CD4-positive, alpha-beta T cell treated with Interleukin-10 for 1 hour (primary cell): ENCODE results near the gene SIL1.
A peak's percentile ranks its signal among the peaks of the same experiment; 100 is the strongest.
"Not testable (repeated sequence)": the region's sequence is repeated elsewhere in the genome, so short reads cannot be mapped to it uniquely, and the experiment has no call there.

Experiments used
- DNase-seq: peaks from one replicate; pipeline ENCODE4 v3.0.0-alpha.2; 2020

SIL1 gene

DNA sequence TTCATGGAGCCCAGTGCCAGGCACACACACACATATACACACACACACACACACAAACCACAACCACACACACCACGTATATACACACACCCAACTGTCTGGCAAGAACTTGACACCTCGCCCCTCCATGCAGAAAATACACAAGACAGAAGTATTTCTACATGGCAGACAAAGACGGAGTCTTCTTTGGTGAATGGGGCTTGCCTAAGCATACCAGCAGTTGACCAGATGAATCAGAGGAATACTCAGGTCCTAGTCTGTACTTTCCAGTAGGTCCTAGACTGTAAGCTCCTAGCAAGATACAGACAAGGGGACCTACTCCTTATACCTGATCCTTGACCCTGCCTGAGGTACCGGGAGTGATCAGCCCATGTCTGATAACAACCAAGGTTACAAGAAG lies 60.1 kb downstream of the SIL1 start:
- DNase-seq = no peak

DNA sequence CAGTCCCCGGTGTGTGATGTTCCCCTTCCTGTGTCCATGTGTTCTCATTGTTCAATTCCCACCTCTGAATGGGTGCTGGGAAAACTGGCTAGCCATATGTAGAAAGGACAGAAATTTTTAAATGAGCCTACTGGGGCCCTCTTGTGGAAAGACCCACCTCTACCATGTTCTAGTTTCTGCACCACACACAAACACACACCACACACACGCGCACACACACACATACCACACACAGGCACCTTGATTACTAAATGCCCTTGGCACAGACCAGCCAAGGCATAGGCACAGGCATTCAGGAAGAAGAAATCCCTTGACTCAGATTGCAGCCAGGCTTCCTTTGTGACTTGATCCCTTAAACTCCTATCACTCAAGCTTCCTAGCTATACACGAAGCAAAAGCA lies 60.5 kb downstream of the SIL1 start:
- peak; percentile 1 for DNase-seq

DNA sequence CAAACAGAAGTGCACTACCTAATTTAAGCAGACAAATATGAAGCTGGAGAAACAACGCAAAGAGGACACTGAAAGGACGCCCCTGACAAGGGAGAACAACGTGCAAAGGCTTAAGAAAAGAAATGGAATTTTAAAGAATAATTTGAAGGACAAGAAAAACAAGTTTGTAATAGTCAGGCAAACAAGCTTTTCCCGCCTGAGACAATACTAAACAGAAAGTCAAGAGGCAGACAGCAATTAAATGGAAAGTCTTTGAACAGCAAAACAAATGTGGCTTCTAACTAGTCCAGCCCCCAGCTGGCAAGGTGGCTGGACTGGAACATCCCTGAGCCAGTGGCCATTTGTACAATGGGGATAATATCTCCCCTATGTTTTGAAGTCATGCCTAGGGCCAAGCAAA lies 63.3 kb downstream of the SIL1 start:
- DNase-seq = no peak

DNA sequence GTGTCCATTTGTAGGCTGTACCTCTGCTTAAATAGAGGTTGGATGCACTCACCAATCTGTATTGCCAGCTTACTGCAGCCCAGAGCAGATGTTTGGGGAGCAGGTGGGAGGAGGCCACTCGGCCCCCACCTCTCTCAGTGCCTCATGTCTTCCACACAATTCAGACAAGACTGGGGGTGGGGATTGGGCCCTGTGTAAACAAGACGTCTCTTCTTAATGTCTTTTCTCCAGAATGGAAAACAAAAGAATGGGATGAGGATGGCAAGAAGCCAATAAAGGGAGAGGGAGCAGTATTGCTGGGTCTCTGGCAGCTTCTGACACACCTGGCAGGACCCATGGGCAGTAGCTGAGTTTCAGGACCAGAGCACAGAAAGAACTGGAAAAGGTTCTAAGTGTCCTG lies 64.9 kb downstream of the SIL1 start:
- no peak for DNase-seq

DNA sequence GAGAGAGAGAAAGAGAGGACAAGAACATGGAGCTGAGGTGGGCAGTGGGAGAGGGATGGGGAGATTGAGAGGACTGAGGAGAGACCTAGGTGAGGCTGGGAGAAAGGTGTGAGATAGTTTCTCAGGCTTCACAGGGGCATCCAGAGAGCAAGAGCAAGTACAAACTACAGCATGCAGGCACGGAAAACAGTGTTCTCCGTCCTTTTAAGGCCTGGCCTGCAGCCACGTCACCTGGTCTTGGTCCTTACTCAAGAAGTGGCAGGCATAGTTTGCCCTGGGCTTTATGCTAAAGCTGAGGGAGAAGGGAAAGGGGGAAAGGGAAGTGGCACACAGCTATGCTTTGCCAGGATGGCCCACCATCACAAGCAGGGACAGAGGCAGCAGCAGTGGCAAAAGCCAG lies 65.7 kb downstream of the SIL1 start:
- no peak for DNase-seq

DNA sequence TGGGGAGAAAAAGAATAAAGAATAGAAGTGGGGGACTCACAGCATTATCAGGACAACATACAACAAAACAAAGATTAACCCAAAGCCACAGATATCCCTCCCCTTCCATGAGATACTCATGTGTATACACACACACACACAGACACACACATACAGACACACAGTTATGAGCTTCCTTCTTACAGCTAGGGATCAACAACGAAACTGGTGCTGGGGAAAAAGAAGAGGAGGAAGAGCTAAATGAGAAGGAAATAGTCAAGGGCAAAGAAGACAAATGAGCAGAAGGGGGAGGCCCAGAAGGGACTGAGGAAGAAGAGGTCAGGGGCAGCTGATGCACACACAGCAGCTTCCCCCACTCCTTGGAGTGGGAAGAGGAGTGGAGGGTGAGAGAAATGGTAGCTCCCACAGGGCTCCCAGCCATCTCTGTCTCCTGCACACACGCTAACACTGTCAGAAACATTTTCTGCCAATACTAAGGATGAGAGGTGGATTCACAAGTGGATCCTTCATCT lies 66.2 kb downstream of the SIL1 start:
- no peak for DNase-seq

DNA sequence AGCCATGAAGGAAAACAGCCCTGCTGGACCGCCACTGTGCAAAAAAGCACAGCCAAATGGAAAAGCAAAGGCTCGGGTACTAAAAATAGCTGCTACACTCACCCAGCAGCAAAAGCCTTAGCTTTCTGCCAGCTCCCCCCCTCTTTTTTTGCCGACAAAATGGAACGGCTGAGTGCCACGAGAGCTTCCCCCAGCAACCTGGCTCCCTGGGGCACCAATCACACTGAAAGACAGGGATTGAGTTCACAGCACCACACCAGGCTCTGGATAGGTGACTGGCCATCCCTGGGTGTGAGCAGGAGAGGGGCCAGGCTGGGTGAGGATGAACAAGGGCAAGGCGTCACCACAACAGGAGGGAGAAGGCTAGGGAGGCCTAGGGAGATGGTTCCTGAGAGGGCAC lies 66.7 kb downstream of the SIL1 start:
- DNase-seq = no peak

DNA sequence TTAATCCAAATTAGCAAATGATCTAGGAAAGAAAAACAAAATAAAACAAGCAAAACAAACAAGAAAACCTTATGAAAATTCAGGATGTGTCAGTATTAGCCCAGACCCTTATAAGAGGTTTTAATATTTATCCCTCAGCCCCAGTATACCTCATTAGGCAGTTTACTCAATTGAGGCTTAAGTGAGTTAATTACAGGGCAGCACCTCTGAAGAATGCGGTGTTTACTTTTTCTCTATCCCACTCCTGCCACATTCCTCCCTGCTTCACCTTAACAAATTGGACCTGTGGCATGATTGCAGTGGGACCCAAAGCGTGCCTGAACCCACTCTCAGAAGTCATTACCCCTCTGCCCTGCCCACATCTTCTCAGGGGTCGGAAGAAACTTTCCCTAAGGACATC lies 67.1 kb downstream of the SIL1 start:
- no peak for DNase-seq

DNA sequence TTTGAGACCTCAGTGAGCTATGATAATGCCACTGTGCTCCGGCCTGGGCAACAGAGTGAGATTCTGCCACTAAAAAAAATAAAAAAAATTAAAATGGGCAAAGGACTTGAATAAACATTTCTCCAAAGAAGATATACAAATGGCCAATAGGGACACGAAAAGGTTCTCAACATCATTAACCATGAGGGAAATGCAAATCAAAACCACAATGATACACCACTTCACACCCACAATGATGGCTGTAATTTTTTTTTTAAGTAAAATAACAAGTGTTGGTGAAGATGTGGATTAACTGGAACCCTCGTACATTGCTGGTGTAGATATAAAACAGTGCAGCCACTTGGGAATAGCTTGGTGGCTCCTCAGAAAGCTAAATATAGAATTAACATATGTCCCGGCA lies 68.0 kb downstream of the SIL1 start:
- no peak for DNase-seq

DNA sequence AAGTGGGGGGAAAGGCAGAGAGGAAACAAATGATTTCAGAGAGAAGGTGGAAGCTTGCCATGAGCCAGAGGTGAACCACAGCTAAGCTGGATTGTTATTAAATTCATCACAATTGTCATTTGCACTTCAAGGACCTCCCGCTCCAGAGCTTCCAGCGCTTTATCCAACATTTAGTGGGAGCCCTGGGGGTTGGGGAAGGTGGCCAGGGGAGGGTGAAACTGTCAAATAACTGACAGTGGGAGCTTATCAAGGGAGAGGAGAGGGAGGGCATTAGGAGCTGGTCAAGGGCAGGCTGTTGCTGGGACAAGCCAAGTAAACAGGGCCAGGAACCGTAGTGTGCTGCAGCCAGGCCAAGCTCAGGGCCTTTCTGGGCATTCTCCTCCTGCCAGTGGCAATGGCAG lies 71.5 kb downstream of the SIL1 start:
- no peak for DNase-seq

DNA sequence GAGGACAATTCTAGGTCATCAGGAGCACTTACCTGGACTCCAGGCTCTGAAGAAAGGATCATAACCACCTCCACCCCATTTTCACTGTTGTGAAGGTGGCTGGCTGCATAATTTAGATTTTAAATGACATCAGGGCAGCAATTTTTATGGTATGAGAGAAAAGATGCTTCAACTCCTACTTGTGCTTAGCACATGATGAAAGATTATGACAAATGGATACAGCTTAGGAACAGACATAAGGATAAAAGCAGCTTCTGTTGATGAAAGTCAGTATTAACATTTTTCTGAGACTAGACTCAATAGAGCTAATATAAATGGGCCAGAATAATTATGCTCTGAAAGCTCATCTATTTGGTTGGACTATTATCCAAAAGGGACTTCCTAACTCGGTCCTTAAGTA lies 72.2 kb downstream of the SIL1 start:
- no peak for DNase-seq

DNA sequence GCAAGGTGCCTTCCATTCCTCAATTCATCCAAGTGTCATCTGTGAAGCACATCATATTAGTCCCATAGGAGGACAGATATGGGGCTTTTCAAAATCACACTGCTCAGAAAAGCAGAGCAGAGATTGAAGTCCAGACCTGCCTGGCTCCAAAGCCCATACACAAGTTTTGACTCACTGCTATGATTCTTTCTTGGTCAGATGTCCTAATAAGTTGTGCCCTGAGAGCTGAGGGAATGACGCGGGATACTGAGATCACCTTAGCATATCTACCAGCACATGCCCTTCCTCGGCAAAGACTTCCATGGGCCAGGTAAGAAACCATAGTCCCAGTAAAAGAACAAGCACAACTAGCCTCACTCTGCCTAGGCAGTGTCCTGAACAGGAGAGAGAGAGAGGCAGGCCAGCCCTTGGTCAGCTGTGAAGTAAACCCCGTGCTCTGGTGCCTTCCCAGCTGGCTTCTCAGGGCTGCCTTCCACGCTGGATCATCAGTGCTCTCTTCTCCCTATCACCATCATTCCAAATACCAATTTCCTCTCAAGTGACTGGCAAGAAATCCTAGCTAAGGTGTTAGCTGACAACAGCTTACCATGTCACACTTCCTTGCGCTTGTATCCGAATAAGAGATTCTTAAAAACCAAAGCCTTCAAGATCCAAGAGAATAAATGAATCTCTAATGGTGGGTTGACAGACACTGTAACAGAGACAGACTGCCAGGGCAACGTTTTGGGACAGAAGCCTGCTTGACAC lies 73.2 kb downstream of the SIL1 start:
- no peak for DNase-seq

DNA sequence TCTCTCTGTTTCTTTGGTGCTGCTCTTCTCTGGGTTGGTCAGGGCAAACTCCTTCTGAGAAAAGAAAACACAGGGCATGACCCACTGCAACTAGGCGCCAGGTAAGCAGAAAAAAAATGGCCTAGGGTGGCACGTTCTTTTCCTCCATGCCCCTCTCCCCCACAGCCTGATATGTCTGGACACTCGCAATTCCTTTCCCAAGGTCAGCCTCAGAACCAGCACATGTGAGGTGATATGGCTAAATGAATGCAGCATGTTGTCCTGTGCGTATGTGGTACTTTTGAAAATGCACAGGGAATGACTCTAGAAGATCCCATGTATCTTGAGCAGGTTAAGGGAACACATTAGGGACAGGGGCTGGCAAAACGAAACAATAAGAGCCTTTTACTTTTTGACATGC lies 77.0 kb downstream of the SIL1 start:
- DNase-seq = no peak

DNA sequence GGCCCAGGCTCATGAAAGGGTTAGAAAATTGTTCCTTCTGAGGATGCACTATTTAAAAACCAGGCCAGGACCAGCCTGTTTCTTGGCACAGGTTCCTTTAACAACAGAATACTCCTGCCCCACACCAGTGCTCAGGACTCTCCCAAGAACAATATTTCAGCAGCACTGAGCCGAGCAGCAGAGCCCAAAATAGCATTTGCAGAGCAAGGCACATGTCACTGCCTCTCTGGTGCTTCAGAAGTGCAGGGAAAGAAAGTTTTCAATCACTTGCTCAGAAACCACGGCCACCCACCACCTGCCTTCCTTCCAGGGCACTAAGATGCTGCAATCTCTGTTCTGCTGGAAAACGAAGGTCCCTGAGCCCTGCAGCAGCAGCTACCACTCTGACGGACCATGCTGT lies 77.6 kb downstream of the SIL1 start:
- DNase-seq = no peak

DNA sequence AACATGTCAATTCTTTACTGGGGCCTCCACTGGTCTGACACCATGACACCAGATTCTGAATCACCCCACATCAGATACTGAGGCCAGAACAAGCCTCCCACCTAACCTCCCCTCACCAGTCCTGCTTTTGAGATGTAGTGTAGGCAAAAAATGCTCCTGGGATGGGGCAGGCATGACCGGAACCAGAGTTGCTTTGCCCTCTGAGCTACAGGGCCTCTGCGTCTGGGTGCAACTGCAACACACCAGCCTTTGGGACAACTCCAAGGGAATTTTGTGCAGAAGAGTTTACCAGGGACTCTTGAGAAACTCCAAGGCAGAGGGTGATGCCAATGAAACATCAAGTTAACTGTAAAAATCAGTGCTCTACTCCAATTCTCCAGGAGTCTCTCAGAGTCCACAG lies 79.4 kb downstream of the SIL1 start:
- DNase-seq = no peak

DNA sequence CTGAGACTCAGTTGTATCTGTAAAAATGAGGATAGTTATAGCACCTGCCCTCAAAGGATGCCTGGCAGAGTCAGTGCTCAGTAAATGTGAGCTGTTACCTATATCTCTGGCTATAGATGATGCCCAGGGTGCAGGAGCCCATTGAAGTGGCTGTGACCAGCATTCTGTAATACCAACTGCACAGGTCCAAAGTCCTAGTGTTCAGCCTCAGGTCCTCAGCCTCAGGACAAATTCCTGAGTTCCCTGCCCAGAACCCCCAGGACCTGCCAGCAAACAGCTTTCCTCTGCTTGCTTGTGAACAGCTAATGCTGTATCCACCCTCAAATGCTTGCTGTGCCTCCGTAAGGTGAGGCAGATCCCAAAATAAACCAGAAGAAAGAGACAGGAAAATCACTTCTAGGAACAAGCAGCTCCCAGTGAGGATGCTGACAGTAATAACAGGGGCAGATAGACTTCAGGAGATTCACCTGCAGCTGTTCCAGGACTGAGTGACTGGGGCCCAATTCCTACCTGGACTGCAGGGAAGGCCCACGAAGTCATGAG lies 80.8 kb downstream of the SIL1 start:
- DNase-seq = no peak

DNA sequence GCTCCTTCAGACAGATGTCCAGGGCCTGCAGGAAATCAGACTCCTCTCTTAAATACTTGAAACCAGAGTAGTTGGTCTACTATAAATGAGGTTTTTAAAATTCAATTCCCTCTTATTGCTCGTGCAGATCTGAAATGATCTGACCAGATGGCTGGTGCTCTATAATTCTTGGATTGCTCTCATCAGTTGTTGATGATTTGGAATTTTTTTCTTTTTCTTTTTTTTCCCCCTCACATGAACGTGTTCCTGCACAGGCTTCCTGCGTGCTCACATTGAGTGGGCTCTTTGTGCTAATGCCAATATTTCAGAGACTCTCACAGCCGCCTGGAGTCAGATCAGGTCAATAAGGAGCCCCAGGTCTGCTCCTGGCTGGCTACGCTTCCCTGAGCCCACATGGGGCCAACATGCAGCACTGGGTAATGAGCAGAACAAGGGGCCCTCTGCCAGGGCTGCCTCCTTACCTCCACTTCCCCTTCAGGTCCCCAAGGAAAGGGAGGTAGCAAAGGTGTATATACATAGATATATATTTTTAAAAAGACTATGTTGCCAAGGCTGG lies 82.0 kb downstream of the SIL1 start:
- DNase-seq = no peak

DNA sequence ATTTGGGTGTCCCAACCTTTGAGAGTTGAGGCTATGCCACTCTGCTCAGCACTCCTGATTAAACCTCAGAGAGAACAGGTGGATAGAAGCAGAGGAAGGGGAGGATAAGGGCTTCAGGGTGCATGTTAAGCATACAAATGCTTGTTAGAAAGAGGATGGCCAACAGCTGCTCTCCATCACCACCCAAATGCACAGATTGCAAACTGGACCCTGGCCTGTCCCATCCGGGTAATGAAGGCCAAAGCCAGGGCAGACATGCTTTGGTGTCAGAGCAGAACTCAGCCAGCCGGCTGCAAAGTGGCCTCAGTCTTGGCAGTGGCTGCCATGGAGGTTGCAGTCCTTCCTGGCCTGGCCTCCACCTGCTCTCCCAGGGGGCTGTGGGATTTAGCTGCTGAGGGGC lies 84.3 kb downstream of the SIL1 start:
- DNase-seq = no peak

DNA sequence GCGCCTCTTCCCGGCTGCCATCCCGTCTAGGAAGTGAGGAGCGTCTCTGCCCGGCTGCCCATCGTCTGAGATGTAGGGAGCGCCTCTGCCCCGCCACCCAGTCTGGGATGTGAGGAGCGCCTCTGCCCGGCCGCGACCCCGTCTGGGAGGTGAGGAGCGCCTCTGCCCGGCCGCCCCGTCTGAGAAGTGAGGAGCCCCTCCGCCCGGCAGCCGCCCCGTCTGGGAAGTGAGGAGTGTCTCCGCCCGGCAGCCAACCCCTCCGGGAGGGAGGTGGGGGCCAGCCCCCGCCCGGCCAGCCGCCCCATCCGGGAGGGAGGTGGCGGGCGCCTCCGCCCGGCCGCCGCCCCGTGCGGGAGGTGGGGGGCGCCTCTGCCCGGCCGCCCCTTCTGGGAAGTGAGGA lies 85.8 kb downstream of the SIL1 start:
- not testable (repeated sequence) for DNase-seq

DNA sequence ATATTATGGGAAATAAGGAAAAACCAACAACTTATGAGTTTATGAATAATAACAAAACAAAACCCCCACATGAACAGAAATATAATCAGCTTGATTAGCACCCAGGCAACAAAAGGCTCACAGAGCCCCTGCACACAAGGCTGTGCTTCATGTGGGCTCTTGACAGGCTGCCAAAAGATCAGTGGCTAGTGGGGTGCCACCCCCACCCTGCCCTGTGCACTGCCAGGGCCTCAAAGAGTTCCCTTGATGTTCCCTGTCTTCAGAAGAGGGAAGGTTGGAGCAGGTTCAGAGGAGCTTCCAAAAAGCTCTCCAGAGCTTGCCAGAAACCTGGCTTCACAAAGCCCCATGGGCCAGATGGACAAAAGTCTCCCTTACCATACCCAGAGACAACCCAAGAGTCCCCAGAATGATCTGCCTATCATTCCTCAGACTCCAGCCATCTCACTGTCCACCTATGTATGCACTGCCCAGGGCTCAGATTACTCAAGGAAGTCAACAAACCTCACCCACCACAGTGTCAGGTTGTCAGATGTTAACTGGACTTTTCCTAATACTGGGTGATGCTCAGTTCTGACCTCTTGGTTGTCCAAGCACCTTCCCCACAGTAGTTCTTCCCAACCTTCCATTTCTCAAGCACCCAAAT lies 87.5 kb downstream of the SIL1 start:
- no peak for DNase-seq

DNA sequence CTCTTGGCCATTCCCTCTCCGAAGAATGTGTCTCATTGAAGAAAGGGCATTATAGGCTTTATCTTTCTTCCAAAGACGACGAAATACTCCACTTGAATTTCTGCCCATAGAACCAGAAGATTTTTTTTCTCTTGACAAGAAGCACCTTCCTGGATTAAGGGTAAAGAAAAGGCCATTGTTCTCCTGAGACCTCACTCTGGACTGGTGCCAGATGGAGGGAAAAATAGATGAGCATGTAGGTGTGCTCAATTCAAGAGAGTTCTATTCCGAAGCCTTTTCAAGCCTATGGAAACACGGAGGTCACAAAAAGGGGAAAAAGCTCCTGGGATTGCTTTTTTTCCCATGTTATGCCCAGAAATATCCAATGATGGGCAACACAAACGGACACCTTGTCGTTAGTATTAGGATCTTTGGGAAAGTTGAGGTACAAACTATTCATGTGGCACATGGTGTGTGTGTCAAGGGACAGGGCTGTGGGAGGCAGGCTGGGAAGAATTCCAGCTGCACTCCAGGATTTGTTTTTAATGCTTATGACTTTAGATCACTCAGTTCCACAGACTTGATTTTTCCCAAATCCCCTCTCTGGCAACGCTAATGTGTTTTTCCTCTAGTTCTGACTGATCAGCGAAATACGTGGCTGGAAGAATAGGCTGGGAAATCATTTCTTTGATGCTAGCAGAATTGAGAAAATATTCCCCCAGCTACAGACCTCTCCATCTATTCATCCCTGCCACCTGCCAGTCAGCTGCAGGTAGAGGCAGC lies 89.9 kb downstream of the SIL1 start:
- DNase-seq = no peak

DNA sequence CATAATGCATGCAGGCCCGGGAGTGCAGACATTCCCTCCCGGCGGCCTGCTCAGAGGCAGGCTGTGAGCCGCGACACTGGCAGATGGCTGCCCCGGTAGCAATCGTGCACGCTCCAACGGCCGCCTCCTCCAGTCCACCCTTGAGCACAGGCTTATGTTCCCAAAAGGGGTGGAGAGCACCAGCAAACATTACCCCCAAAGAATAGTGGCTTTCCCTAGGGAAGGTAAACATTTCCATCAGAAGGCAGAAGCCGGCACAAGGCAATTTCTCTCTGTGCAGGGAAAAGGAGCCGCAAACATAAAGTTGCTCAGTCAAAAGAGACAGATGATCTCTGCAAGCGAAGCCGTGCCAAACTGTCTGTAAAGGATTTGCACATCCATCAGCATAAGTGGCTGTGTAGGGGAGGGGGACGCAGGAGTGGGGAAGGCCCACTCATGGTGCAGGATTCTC lies 92.5 kb downstream of the SIL1 start:
- no peak for DNase-seq

DNA sequence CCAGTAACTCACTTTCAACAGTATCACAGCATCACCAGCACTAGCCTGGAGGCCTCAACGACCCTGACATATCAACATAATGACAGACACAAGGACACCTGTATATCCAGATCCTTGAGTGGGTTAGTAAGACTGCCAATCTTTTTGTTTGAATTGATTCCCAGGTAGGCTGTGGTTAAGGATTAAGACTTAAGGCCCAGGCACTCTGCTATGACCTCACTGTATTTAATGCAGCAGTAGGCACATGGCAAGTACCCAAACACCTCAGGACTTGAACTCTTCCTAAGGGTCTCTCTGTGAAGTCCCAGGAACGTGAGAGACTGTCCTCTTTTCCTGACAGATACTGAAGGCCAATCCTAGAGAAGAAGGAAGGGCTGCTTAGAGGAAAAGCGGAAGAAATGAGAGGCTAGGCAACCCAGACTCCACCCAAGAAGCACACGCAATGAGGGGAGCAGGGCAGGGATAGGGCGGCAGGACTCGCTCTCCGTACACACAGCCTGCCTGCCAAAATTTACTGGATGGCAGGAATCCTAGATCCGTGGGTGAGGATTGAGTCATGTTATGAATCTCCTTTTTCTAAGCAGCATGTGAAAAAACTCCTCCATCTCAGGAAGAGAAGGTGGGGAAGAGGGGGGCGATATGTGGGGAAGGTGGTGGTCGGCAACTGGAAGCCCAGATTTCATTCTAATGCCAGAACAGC lies 93.4 kb downstream of the SIL1 start:
- no peak for DNase-seq
